ENCODE results near the gene CEP112. TPM values are rescaled to one million over a fixed set of nuclear protein-coding genes. Genes with fewer than 3 reads are reported as not detected.

The CEP112 gene
- total and polyA plus RNA-seq, 2 of the 8 experiments (the other 6 are each of a cell fraction or from before 2014, with no cell fraction given), result 0.62 to 3.1 TPM

GRCh38 chr17:66016231-66016630 lies 175.7 kb downstream of the CEP112 start:
- no peak overlapping the region for H4K91ac ChIP-seq (replicated peaks; ENCODE audit: insufficient read length, low read length)
- H3K56ac ChIP-seq (replicated peaks; ENCODE audit: insufficient read length, low read depth, low read length), result no peak overlapping the region
- WGBS, 2 experiments (ENCODE audit: extremely low coverage in 1 of 2, insufficient coverage in 1 of 2, insufficient read length in 1 of 2, insufficient replicate concordance in 2 of 2, low coverage in 1 of 2, low lambda C conversion rate in 2 of 2, missing lambda C conversion rate in 1 of 2), result 62% methylated on average over 3 of the region's 3 CpGs; no CpG with 5 or more reads in 1 of the 2 experiments
- CTCF ChIA-PET (ENCODE audit: partially characterized antibody), result no interaction called here
- H4K5ac ChIP-seq (ENCODE audit: insufficient read length, low read depth, low read length), result no peak overlapping the region
- no peaks in the 10 kb centered on the region for H3K4me1 ChIP-seq (replicated peaks in 1 of 4; ENCODE audit: control insufficient read depth in 3 of 4, insufficient read depth in 4 of 4, low read length in 3 of 4)
- H2BK15ac ChIP-seq (ENCODE audit: low read length), result no peak overlapping the region
- no peak overlapping the region for H2BK20ac ChIP-seq (ENCODE audit: low read length)
- no peaks in the 10 kb centered on the region for H4K20me1 ChIP-seq (replicated peaks in 1 of 2; ENCODE audit: control insufficient read depth in 1 of 2, insufficient read depth in 2 of 2, low read length in 2 of 2)
- no peak overlapping the region for H2AK5ac ChIP-seq (ENCODE audit: low read depth, low read length)
- no peaks in the 10 kb centered on the region for H3K27me3 ChIP-seq (replicated peaks in 1 of 4; ENCODE audit: control insufficient read depth in 3 of 4, extremely low read depth in 1 of 4, insufficient read depth in 3 of 4, low read length in 3 of 4)
- no peak overlapping the region for H2BK120ac ChIP-seq (replicated peaks; ENCODE audit: low read depth, low read length)
- H3K18ac ChIP-seq (ENCODE audit: extremely low read depth, low read length), result no peak overlapping the region
- no peak overlapping the region for H3K27ac ChIP-seq (ENCODE audit: low read depth, low read length)
- no peaks in the 10 kb centered on the region for H3K9me3 ChIP-seq (ENCODE audit: insufficient read depth in 2 of 2, low read depth in 1 of 2, low read length in 1 of 2)
- no peak for DNase-seq (ENCODE audit: low read depth in 1 of 2, low spot score in 2 of 2)
- no peak overlapping the region for H3K4me2 ChIP-seq (ENCODE audit: insufficient read depth in 1 of 2, low read depth in 2 of 2, low read length in 2 of 2)
- no peak for FAIRE-seq
- no peaks in the 10 kb centered on the region for H3K79me1 ChIP-seq (ENCODE audit: low read depth, low read length)
- H3K9ac ChIP-seq (replicated peaks in 1 of 4; ENCODE audit: extremely low read depth in 1 of 4, low read depth in 3 of 4, low read length in 3 of 4), result no peak overlapping the region
- H3K23me2 ChIP-seq (ENCODE audit: low read depth, low read length), result no peaks in the 10 kb centered on the region
- H2AFZ ChIP-seq (ENCODE audit: low read length), result no peak overlapping the region
- no peak overlapping the region for H3K4ac ChIP-seq (replicated peaks; ENCODE audit: insufficient read length, low read depth, low read length)
- no peak overlapping the region for H3K14ac ChIP-seq (ENCODE audit: insufficient read length)
- POLR2A ChIA-PET (ENCODE audit: partially characterized antibody), result no interaction called here
- no peak overlapping the region for H2BK12ac ChIP-seq (ENCODE audit: low read depth, low read length)
- no peak overlapping the region for H4K8ac ChIP-seq (ENCODE audit: extremely low read depth, insufficient read depth, low read length)
- H3K4me3 ChIP-seq (ENCODE audit: extremely low read depth in 1 of 4, insufficient read depth in 2 of 4, low read depth in 3 of 4, low read length in 4 of 4), result no peak overlapping the region
- no peak overlapping the region for H2BK5ac ChIP-seq (ENCODE audit: low read depth, low read length)
- H3K36me3 ChIP-seq (ENCODE audit: control insufficient read depth in 2 of 4, insufficient read depth in 4 of 4, low read length in 3 of 4), result no peaks in the 10 kb centered on the region; a peak in 1 of 8 replicates
- TF ChIP-seq POU5F1 (IDR thresholded peaks at IDR 0.05; ENCODE audit: low read depth, low read length) (no peak), SP4 (IDR thresholded peaks at IDR 0.05; ENCODE audit: low read length) (no peak)
- H3K79me2 ChIP-seq (ENCODE audit: control insufficient read depth in 1 of 2, insufficient read depth in 2 of 2, low read length in 2 of 2), result no peaks in the 10 kb centered on the region
- no peak overlapping the region for H3K23ac ChIP-seq (ENCODE audit: insufficient read length)

Measured in H1 (cell line).